DMS 273 treated with DMSO at 0.1 percent for 48 hours (cell line): ENCODE data around the gene ZIM2.

Experiments used
- DNase-seq: peaks from one replicate; lab custom pipeline; 2025; lab: John Stamatoyannopoulos, UW

ZIM2 gene

GRCh38 chr19:56838909-56839651 is 1.4 kb downstream of the ZIM2 start:
- DNase-seq, result peak; percentile 99

GRCh38 chr19:56838024-56838908 is 2.3 kb downstream of the ZIM2 start:
- DNase-seq, result peak; percentile 48

- peak; percentile 76 for DNase-seq
Observed at GRCh38 chr19:56837492-56838023, 3.0 kb downstream of the ZIM2 start.

- DNase-seq, result no peak
Observed at GRCh38 chr19:56837004-56837403, 3.5 kb downstream of the ZIM2 start.

- no peak for DNase-seq
Observed at GRCh38 chr19:56836059-56836458, 4.5 kb downstream of the ZIM2 start.

GRCh38 chr19:56835401-56835800 is 5.1 kb downstream of the ZIM2 start:
- DNase-seq, result no peak

- DNase-seq, result no peak
Observed at GRCh38 chr19:56834564-56835375, 5.8 kb downstream of the ZIM2 start.

GRCh38 chr19:56832352-56832928 is 8.1 kb downstream of the ZIM2 start:
- DNase-seq, result no peak

- DNase-seq, result no peak
Observed at GRCh38 chr19:56831255-56831654, 9.3 kb downstream of the ZIM2 start.

- DNase-seq, result no peak
Observed at GRCh38 chr19:56829596-56829995, 10.9 kb downstream of the ZIM2 start.

- no peak for DNase-seq
Observed at GRCh38 chr19:56827708-56828107, 12.8 kb downstream of the ZIM2 start.

- no peak for DNase-seq
Observed at GRCh38 chr19:56823956-56824355, 16.6 kb downstream of the ZIM2 start.

GRCh38 chr19:56823417-56823816 is 17.1 kb downstream of the ZIM2 start:
- no peak for DNase-seq

GRCh38 chr19:56822755-56823154 is 17.8 kb downstream of the ZIM2 start:
- no peak for DNase-seq

GRCh38 chr19:56821675-56822074 is 18.9 kb downstream of the ZIM2 start:
- DNase-seq, result no peak

- no peak for DNase-seq
Observed at GRCh38 chr19:56821209-56821608, 19.3 kb downstream of the ZIM2 start.

GRCh38 chr19:56819166-56819565 is 21.4 kb downstream of the ZIM2 start:
- no peak for DNase-seq

- no peak for DNase-seq
Observed at GRCh38 chr19:56814656-56815055, 25.9 kb downstream of the ZIM2 start.

GRCh38 chr19:56813531-56813930 is 27.0 kb downstream of the ZIM2 start:
- DNase-seq, result no peak

GRCh38 chr19:56811480-56811879 is 29.0 kb downstream of the ZIM2 start:
- DNase-seq, result no peak

- no peak for DNase-seq
Observed at GRCh38 chr19:56810260-56810659, 30.3 kb downstream of the ZIM2 start.
